ENCODE results near the gene UPP1. TPM values are rescaled to one million over a fixed set of nuclear protein-coding genes. Genes with fewer than 3 reads are reported as not detected.
"Not testable (repeated sequence)": the region's sequence is repeated elsewhere in the genome, so short reads cannot be mapped to it uniquely, and the experiment has no call there.

UPP1 gene
- total RNA-seq, 1 donor = 2.2 TPM

DNA sequence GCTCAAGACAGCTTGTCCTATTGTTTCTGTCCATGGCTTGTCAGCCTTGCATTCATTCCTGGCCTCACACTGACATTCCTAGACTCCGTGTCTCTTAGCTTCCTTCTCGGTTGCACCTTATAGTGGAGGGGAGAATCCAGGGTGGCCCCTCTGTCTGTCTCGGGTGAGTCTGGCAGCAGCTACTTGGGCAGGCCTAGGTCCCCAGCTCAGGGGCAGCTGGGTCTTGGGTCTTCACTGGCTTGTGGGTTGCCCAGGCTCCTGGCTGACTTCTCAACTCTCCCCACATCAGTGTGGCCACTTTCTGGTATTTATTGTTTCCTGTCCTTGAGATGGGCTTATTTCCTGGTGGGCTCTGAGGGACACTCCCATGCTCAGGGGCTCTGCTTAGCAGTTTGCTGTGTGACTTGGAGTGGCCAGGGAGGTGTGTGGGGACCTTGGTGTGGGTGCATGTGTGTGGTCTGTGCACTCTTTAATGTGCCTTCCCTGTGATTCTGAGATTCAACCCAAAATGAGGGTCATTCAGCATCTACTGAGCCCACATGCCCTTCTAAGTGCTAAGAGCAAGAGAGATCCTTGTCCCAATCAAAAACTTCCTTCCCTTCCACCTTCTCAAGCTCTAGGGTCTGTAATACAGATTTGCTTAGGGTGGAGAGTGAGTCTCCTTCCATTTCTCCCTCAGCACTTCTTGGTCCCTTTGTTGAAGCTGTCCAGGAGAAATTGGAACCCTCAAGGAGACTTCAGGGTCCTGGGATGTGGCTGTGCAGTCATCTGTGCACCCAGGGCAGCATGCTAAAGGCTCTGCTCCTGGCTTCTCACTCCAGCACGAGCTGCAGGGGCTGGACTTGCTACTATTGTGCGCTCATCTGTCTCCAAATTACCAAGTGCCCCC, 20.1 kb downstream of the UPP1 start:
- DNase-seq (ENCODE audit: low read depth in 2 of 3, low spot score in 2 of 3) = no peak

DNA sequence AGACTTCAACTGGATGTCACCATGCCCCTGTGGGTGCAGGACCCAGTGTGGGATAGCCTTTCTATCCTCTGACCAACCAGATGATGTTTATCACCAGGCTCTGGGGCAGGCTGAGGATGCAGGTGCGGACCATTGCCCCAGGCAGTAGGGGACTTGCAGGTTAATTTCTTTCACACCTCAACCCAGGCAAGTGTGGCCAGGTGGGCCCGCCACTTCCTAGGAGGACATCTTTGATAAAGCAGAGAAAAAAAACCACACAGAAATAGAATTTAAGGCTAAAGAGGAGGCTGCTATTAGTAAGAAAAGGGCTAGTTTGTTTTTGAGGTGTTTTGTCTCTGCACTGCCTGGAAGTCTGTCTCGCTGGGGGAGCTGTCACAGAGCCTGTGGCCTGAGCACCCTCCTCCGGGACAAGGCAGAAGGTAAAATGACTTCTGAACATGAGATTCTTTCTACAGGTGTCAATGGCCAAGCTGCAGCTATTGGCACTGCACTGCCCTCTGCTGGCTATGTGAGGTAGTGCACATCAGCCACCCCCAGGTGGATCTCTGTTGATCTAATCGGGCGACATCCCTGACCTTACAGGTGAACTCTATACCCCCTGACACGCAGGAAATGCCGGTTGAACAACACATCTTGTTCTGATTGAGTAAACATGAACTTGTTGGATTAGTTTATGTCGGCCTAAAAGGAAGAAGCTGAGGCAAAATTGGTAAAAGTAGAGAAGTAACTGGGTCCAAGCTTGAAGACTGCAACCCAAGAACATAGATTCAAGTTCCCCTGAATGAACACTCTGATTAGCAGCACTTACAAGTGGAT, 21.0 kb downstream of the UPP1 start:
- peak; percentile 56 to 77 (median 70) for DNase-seq (ENCODE audit: low read depth in 2 of 3, low spot score in 2 of 3)

DNA sequence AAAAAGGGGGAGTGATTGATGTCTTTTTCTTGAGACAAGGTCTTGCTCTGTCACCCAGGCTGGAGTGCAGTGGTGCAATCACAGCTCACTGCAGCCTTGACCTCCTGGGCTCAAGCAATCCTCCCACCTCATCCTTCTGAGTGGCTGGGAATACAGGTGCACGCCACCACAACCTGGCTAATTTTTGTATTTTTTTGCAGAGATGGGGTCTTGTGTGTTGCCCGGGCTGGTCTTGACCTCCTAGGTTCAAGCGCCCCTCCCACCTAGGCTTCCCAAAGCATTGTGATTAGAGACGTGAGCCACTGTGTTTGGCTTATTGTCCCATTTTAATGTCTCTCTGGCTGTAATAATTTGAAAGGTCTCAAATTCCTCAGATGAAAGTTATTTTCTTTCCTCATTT, 21.8 kb downstream of the UPP1 start:
- no peak for DNase-seq (ENCODE audit: low read depth in 2 of 3, low spot score in 2 of 3)

DNA sequence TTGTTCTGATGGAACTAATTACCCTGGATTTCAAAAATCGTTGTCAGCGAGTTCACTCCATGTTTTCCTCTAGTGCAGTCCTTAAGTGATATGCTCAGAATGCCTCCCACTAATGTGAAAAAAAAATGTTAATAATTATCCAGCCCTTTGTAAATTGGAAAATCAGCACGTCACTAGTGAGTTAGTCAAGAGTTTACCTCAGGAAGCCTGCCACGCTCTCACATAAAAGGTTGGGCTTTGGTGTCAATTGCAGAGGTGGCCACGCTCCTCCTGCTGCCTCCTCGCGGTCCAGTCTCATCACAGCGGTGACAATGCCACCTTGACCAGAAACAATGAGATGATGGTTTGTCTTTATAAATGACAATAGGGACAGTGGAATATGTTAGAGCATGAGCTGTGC, 22.5 kb downstream of the UPP1 start:
- no peak for DNase-seq (ENCODE audit: low read depth in 2 of 3, low spot score in 2 of 3)

DNA sequence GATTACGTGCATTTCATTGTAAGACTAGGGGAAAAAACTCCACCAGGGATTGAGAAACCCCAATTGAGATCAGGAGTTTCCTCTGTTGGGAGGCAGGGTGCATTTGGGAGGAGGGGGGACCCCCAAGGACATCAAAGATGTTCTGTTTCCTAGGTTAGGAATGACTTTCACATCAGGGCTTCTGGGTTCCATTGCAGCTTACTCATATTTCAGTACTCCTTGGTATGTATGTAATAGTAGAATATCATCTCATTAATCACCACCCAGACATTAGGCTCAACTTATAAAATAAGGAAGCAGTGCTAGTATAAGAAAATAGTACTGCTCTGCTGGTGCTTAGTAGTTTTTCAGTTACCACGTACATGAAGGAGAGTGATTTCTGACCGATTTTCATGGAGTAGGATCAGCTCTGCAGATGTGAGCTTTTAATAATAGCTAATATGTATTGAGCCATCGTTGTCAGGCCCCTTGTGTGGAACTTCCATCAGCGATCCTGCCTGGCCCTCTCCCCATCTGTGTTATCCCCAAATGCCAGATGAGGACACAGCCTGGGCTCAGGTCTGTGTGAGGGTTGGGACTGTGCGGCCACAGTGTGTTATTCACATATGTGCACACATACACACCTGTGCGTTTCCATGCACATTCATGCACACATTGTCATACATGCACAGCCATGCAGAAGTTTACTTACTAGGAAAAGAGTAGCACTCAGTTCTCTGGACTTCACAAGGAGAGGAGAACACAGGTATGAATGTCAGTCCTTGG, 23.5 kb downstream of the UPP1 start:
- no peak for DNase-seq (ENCODE audit: low read depth in 2 of 3, low spot score in 2 of 3)

DNA sequence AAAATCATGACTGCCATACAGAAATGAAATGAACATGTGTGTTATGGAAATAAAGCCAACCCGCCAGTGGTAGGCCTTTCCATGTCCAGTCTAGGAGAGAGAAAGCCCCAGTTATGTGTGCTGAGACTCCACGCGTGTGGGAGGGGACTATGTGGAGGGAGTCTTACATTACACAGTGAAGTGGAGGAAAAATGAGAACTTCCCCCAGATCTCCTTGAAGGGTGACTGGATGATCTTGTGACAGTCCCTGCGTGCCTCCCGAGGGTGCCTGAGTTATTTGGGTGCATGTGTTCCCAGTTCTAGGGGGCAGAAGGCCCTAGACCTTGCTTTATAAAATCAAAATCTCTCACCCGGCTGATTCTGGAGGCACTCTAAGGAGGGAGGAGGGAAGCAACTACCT, 24.2 kb downstream of the UPP1 start:
- DNase-seq (ENCODE audit: low read depth in 2 of 3, low spot score in 2 of 3) = no peak

DNA sequence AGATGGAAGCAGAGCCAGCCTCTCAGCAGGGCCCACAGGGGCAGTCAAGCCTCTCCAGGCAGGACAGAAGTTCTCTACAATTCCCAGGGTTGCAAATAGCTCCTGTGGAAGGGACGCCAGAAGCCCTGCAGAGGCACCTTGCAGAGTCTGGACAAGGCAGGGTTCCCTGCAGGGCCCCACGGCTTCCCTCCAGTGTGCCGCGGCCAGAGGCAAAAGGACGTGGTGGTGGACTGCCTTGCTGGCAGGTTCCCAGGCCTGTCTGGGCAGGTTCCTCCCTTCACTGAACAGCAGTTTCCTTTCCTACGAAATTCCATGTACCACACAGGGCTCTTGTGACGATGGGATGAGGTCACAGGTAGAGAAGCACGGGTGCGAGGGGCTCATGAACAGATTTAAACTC, 25.1 kb downstream of the UPP1 start:
- no peak for DNase-seq (ENCODE audit: low read depth in 2 of 3, low spot score in 2 of 3)

DNA sequence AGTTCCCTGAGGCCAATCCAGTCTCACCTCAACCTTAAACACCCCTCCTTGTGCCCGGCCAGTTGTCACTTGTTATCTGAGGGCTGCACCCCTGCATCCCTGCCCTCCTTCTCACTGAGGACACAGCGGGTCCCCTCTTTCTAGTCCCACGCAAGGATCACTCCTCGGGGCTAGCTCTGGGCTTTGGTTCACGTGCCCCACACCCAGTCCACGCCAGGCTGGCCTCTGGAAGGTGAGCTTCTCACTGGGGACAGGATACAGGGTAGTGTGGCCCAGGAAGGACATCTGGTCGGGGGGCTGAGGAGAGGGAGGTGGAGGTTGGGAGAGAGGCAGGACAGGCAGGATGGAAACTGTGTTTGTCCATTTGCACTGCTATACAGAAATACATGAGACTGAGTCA, 25.5 kb downstream of the UPP1 start:
- no peak for DNase-seq (ENCODE audit: low read depth in 2 of 3, low spot score in 2 of 3)

DNA sequence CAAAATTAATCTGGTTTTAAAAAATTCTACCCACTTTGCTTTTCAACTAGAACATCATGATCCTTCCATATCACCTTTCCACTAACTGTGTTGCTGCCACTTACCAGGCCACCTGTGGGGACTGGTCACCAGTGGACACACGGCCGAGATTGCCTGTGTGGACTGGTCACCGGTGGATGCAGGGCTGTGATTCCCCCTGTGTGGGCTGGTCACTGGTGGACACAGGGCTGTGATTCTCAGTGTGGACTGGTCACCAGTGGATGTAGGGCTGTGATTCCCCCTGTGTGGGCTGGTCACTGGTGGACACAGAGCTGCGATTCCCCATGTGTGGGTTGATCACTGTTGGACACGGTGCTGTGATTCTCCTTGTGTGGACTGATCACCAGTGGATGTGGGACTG, 27.0 kb downstream of the UPP1 start:
- no peak for DNase-seq (ENCODE audit: low read depth in 2 of 3, low spot score in 2 of 3)

DNA sequence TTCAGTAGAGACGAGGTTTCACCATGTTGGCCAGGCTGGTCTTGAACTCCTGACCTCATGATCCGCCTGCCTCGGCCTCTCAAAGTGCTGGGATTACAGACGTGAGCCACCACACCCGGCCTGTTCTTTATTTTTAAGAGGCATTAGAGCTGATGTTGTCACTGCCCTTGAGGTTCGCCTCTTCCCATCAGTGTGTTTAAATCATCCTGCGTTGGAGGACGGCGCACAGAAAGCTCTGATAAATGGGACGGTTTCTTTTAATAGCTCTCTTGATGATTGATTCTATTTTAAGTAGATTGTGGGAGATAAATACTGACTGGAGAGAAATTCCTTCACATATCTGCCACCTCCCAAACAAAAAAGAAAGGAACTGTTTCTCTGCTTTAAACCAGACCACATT, 29.0 kb downstream of the UPP1 start:
- DNase-seq (ENCODE audit: low read depth in 2 of 3, low spot score in 2 of 3) = no peak

DNA sequence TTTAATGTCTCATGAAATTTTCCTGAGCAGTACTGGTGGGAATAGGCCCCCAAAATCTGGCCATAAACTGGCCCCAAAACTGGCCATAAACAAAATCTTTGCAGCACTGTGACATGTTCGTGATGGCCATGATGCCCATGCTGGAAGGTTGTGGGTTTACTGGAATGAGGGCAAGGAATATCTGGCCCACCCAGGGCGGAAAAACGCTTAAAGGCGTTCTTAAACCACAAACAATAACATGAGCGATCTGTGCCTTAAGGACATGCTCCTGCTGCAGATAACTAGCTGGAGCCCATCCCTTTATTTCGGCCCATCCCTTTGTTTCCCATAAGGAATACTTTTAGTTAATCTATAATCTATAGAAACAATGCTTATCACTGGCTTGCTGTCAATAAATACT, 31.5 kb downstream of the UPP1 start:
- not testable (repeated sequence) for DNase-seq (ENCODE audit: low read depth in 2 of 3, low spot score in 2 of 3)

DNA sequence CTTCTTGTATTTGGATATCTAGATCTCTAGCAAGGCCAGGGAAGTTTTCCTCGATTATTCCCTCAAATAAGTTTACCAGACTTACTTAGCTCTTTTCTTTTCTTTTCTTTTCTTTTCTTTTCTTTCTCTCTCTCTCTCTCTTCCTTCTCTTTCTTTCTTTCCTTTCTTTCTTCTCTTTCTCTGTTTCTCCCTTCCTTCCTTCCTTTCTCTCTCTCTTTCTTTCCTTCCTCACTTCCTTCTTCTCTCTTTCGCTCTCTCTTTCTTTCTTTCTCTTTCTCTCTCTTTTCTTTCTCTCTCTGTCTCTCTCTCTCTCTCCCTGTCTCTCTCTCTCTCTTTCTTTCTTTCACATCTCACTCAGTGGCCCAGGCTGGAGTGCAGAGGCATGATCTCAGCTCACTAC, 37.0 kb downstream of the UPP1 start:
- DNase-seq (ENCODE audit: low read depth in 2 of 3, low spot score in 2 of 3) = no peak

DNA sequence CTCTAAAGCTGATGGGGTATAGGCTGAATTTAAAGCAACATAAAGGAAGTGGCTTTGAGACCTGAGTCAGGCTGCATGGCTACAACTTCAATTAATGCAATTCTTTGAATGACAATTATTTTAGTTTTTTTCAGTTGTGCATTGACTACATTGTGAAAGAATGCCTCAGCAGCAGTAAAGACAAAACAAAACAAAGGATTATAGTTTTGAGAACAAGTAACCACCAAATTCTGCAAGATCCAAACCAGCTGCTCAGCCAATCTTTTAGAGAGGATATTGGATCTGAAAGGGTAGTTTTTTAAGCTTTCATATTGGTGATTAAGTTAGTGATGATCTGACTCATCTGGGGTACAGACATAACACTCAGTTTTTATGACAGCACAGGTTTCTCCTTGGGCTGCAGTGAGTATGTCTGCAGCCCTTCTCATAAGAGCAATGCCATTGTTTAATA, 41.6 kb downstream of the UPP1 start:
- no peak for DNase-seq (ENCODE audit: low read depth in 2 of 3, low spot score in 2 of 3)

DNA sequence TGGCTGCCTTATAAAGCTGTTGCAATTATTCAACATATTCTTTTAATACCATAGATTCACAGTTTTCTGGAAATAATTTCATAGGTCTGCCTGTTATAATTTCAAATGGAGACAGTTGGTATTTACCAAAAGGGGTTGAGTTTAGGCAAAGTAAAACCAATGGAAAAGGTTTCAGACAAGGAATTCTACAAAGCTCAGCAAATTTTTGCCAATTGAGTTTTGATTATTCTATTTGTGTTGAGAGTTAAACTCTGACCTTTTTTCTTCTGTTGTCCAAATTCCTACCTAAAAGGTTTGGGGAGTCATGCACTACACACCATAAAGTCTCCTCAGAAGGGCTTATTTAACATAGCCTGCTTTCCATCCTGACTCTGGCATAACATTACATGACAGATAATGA, 43.7 kb downstream of the UPP1 start:
- no peak for DNase-seq (ENCODE audit: low read depth in 2 of 3, low spot score in 2 of 3)

DNA sequence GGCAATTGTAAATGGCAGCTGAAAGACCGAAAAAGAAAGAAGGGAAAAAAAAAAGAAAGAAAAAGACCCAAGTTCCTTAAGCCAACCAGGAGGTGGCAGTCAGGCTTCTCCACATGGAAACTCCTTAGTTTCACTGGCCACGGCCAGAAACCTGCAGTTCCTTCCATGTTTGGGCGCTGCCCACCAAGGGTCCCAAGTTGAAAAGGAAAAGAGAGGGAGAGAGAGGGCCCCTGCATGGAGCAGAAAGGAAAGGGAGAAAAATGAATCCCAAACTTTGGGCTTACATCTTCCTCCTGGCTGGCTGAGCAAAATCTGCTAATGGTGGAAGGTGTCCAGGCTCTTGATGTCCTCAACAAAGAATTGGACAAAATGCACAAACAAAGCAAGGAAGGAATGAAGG, 50.4 kb downstream of the UPP1 start:
- DNase-seq (ENCODE audit: low read depth in 2 of 3, low spot score in 2 of 3) = peak in 2 of 3 donors; percentile 14 to 55

DNA sequence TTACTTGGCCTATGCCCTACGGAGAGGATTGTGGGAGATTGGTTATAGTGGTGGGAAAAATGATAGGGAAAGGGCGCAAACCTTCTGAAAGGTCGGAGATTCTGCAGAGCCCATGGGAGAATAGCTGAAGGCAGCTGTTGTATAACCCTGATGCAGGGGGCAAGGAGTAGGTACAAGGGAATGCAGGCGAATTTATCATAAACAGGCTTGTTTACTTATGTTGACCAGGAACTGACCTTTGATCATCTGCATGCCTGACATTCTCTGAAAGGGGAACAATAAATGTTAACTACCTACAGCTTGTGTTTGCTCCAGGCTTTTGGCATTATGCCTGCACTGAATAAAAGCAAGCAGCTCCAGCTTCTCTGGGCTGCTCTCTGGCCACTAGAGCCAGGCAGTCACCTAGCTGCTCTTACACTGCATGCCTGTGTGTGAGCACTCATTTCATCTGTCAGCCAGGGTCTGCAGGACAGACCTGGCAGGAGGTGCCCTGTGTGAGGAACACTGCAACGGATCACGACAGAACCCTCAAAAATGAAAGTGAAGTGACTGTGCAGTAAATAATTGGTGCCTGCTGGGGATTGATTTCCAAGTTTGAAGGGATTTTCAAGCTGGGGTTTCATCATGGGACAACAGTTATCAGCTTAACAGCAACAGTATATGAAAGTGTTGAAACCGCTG, 51.1 kb downstream of the UPP1 start:
- DNase-seq (ENCODE audit: low read depth in 2 of 3, low spot score in 2 of 3) = peak in 1 of 3 donors; percentile 17

DNA sequence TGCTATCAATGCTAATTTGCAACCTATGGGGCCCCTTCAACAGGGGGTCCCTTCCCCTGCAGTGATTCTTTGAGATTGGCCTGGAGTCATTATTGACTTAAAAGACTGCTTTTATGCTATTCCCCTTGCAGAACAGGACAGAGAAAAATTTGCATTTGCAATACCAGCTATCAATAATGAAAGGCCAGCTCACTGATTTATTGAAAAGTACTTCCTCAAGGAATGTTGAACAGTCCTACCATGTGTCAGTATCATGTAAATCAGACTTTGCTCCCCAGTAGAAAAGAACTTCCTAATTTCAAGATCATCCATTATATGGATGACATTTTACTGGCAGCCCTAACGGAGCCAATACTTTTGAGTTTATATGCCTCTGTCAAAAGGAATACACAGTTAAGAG, 52.5 kb downstream of the UPP1 start:
- DNase-seq (ENCODE audit: low read depth in 2 of 3, low spot score in 2 of 3) = no peak

DNA sequence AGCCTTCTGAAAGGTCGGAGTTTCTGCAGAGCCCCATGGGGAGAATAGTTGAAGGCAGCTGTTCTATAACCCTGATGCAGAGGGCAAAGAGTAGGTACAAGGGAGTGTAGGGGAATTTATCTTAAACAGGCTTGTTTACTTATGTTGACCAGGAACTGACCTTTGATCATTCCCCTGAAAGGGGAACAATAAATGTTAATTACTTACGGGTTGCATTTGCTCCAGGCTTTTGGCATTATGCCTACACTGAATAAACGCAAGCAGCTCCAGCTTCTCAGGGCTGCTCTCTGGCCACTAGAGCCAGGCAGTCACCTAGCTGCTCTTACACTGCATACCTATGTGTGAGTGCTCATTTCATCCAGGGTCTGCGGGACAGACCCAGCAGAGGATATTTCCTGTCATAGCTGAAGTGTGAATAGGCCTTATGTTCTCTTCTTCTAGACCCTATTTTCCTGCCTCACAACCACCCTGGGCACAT, 55.3 kb downstream of the UPP1 start:
- DNase-seq (ENCODE audit: low read depth in 2 of 3, low spot score in 2 of 3) = no peak

DNA sequence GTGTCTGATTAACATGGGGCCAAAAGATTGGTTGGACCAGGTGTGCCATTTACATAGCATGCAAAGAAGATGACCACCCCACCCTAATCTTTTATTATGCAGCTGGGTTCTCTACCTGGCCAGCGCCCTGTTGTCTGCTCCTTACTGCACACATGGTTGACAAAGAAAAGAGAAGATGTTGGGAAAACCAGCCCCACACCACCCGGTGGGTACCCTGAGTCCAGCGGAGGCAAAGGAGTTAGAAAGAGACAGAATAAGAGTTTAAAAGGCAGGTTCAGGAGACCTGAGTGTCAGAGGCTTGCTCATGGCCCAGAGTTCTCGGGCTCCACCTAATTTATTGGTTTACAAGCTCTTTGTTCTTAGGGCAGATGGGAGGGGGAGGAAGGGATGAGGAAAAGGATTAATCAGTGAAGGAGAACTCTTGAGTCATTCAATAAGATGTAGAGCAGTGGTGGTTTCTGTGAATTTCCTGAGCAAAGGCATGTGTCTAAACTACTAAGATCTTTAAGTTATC, 58.1 kb downstream of the UPP1 start:
- no peak for DNase-seq (ENCODE audit: low read depth in 2 of 3, low spot score in 2 of 3)

DNA sequence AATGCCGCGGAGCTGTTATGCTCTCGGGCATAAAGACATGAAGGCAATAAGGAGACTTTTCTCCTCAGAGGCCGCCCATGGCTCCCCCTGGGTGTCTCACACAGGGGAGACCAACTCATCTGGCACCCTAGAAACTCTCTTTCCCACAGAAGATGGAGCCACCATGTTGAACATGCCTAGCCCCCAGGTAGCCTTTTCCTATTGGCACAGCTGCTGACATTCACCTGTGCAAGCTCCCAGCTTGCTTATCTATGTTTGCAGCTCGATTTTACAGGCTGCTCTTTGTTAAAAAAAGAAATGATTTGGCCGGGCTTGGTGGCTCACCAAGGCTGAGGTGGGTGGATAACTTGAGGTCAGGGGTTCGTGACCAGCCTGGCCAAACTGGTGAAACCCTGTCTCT, 58.6 kb downstream of the UPP1 start:
- not testable (repeated sequence) for DNase-seq (ENCODE audit: low read depth in 2 of 3, low spot score in 2 of 3)

Measured in hematopoietic multipotent progenitor cell (in vitro differentiated cells).